ENCODE results near the gene ZBTB20. TPM values are rescaled to one million over a fixed set of nuclear protein-coding genes. Genes with fewer than 3 reads are reported as not detected.

Gene ZBTB20
- total RNA-seq, 4 donors from 2014 or later = 148 to 242 (median 188) TPM

- intact Hi-C loops (cut with DNase I) = no loop called here
- Histone ChIP-seq H3K4me3 (replicated peaks in 1 of 3) (no peak overlapping the region), H3K27me3 (no peaks in the 10 kb centered on the region), H3K36me3 (no peaks in the 10 kb centered on the region), H3K27ac (no peak overlapping the region), H3K4me1 (peaks cover 0 to 4% of the 10 kb centered on the region in 2 donors), H3K9me3 (no peaks in the 10 kb centered on the region)
- DNase-seq = no peak
- TF ChIP-seq POLR2A (IDR thresholded peaks at IDR 0.05) (no peak), CTCF (IDR thresholded peaks at IDR 0.05) (no peak)
These were observed 84.6 kb downstream of the ZBTB20 start for GRCh38 chr3:115062412-115062956.

- 50 to 59% methylated on average over 2 of the region's 2 CpGs for WGBS, 2 donors
- no peak overlapping the region for H3K27ac ChIP-seq
- H3K4me1 ChIP-seq = peaks cover 0 to 4% of the 10 kb centered on the region in 2 donors
- no peaks in the 10 kb centered on the region for H3K36me3 ChIP-seq
- H3K4me3 ChIP-seq (replicated peaks in 1 of 3) = no peak overlapping the region
- H3K9me3 ChIP-seq = no peaks in the 10 kb centered on the region
- no peak for DNase-seq
- TF ChIP-seq POLR2A (IDR thresholded peaks at IDR 0.05) (no peak), CTCF (IDR thresholded peaks at IDR 0.05) (no peak)
- intact Hi-C loops (cut with DNase I) = no loop called here
- H3K27me3 ChIP-seq = no peaks in the 10 kb centered on the region
These were observed 85.1 kb downstream of the ZBTB20 start for GRCh38 chr3:115062009-115062408.

DNA sequence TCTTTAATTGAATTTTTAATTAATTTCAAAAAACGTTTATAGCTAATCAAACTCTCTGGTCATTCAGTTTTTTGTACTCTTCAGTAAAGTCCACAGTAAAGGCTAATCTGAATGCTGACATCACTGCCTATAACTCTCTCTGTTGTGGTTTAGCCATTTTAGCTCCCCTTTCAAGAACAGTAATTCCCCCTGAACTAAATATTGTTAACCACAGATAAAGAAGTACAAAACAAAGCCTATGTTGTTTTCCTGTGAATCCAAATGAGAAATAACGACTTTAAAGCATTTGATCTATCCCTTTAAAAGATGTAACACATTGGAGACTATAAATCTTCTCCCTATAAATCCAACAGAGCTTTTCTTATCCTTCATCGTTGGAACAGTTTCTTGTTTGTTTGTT lies 94.2 kb downstream of the ZBTB20 start:
- WGBS, 2 donors = 83 to 84% methylated on average over 3 of the region's 3 CpGs

GRCh38 chr3:115042351-115042750 lies 104.7 kb downstream of the ZBTB20 start:
- Histone ChIP-seq H3K9me3 (no peaks in the 10 kb centered on the region), H3K4me3 (replicated peaks in 1 of 3) (no peak overlapping the region), H3K4me1 (peaks cover 11 to 18% of the 10 kb centered on the region in 2 donors), H3K36me3 (no peaks in the 10 kb centered on the region), H3K27ac (peak overlapping the region in 1 of 3 donors; percentile 43), H3K27me3 (no peaks in the 10 kb centered on the region)
- intact Hi-C loops (cut with DNase I) = no loop called here
- no peak for DNase-seq
- TF ChIP-seq CTCF (IDR thresholded peaks at IDR 0.05) (no peak), POLR2A (IDR thresholded peaks at IDR 0.05) (no peak)
- WGBS, 2 donors = 60 to 70% methylated on average over 3 of the region's 3 CpGs

More for the DNA sequence above, 94.2 kb downstream of the ZBTB20 start:
- Histone ChIP-seq H3K4me3 (replicated peaks in 1 of 3) (no peak overlapping the region), H3K4me1 (no peaks in the 10 kb centered on the region), H3K9me3 (no peaks in the 10 kb centered on the region), H3K27me3 (no peaks in the 10 kb centered on the region), H3K27ac (no peak overlapping the region), H3K36me3 (no peaks in the 10 kb centered on the region)
- intact Hi-C loops (cut with DNase I) = no loop called here
- no peak for TF ChIP-seq POLR2A (IDR thresholded peaks at IDR 0.05)
- no peak for DNase-seq

GRCh38 chr3:115040673-115041286 lies 106.3 kb downstream of the ZBTB20 start:
- Histone ChIP-seq H3K27ac (no peak overlapping the region), H3K4me1 (peaks cover 11 to 15% of the 10 kb centered on the region in 2 donors), H3K27me3 (no peaks in the 10 kb centered on the region), H3K9me3 (no peaks in the 10 kb centered on the region), H3K36me3 (no peaks in the 10 kb centered on the region), H3K4me3 (replicated peaks in 1 of 3) (no peak overlapping the region)
- peak; percentile 39 to 47 for DNase-seq
- 43 to 47% methylated on average over 4 of the region's 4 CpGs for WGBS, 2 donors
- intact Hi-C loops (cut with DNase I) = no loop called here
- TF ChIP-seq POLR2A (IDR thresholded peaks at IDR 0.05) = no peak
- TF ChIP-seq CTCF (IDR thresholded peaks at IDR 0.05) = peak in 5 of 6 experiments; percentile 12 to 63 (median 47)

Measured in thyroid gland (tissue), 4 donors.